Left lung (tissue), 10 donors: Measurements from ENCODE around the gene FOXP2. TPM values are rescaled to one million over a fixed set of nuclear protein-coding genes. Genes with fewer than 3 reads are reported as not detected.

ENCODE experiments used
- ATAC-seq: fragments of 200-7000 bp; cut with Tn5 transposase; one replicate; pipeline ENCODE4 v1.9.1; 2020; ENCODE audit warnings: moderate library complexity
- DNase-seq, 4 donors: peaks; one replicate each; pipeline ENCODE4 v3.0.0-alpha.2; 2013 to 2020
- H3K27ac ChIP-seq, 2 donors: fragments of 200-600 bp; sonication (generic) in 1 of 2; one replicate each; pipeline versions ENCODE4 v1.5.0 to v1.8.0; 2020 to 2021
- H3K27me3 ChIP-seq, 2 donors: fragments of 200-600 bp; sonication (generic) in 1 of 2; one replicate each; pipeline versions ENCODE4 v1.5.0 to v1.8.0; 2020 to 2021
- H3K36me3 ChIP-seq, 2 donors: fragments of 200-600 bp; sonication (generic) in 1 of 2; one replicate each; pipeline versions ENCODE4 v1.5.0 to v1.8.0; 2020 to 2021
- H3K4me1 ChIP-seq, 2 donors: fragments of 200-600 bp; one replicate each; pipeline ENCODE4 v1.8.0; 2021
- H3K4me3 ChIP-seq, 2 donors: fragments of 200-600 bp; sonication (generic) in 1 of 2; one replicate each; pipeline versions ENCODE4 v1.5.0 to v1.8.0; 2020 to 2021; ENCODE audit warnings: mild to moderate bottlenecking in 1 of 2
- H3K9me3 ChIP-seq, 2 donors: fragments of 200-600 bp; sonication (generic) in 1 of 2; one replicate each; pipeline versions ENCODE4 v1.5.0 to v1.8.0; 2020 to 2021
- intact Hi-C, 2 donors: fragments of 100-400 bp; cut with DNase I; formaldehyde crosslinking; loops; one replicate each; pipeline versions ENCODE4 v1.11.2 to v1.14.2; 2022
- polyA plus RNA-seq, 6 donors: library from polyadenylated mRNA; unstranded; fragments of 120-200 nt; gene quantifications; one replicate each; pipeline ENCODE4 v1.2.1, GENCODE V29; 2013; ENCODE audit not compliant: insufficient read length in 6 of 6
- total RNA-seq, 2 donors: library from RNA; stranded (reverse); fragmentation: NEBNext Ultra II Directional; extraction: Animal tissue kit (Norgen Biotek cat#: 25700); gene quantifications; one replicate each; pipeline ENCODE4 v1.2.1, GENCODE V29; 2021
- TF ChIP-seq, protein P1 (sequence below), 2 donors: fragments of 200-600 bp; sonication (generic) in 1 of 2; IDR thresholded peaks; one replicate each; pipeline versions ENCODE4 v1.5.0 to v1.8.0; 2021; ENCODE audit warnings: antibody characterized with exemption in 2 of 2
- donor health status: DM: no; HTN: yes; CAD: no.
- donor health status: DM: no; HTN: no; CAD: no.

The FOXP2 gene
- total and polyA plus RNA-seq, 8 donors = 5.9 to 86.8 (median 50.3) TPM

DNA sequence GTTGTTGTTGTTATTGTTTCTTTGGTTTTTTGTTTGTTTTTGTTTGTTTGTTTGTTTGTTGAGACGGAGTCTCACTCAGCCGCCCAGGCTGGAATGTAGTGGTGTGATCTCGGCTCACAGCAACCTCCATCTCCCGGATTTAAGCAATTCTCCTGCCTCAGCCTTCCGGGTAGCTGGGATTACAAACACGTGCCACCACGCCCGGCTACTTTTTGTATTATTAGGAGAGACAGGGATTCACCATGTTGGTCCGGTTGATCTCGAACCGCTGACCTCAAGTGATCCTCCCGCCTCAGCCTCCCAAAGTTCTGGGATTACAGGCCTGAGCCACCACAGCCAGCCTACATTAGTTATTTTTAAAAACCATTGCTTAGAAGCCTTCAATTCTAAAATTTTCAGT lies 45.0 kb downstream of the FOXP2 start:
- Histone ChIP-seq H3K27me3 (no peaks in the 10 kb centered on the region), H3K4me3 (no peak overlapping the region), H3K9me3 (no peaks in the 10 kb centered on the region), H3K4me1 (no peaks in the 10 kb centered on the region), H3K27ac (no peak overlapping the region), H3K36me3 (no peaks in the 10 kb centered on the region)
- peak in 1 of 4 donors; percentile 18 for DNase-seq
- no peak for ATAC-seq
- TF ChIP-seq, protein P1, sequence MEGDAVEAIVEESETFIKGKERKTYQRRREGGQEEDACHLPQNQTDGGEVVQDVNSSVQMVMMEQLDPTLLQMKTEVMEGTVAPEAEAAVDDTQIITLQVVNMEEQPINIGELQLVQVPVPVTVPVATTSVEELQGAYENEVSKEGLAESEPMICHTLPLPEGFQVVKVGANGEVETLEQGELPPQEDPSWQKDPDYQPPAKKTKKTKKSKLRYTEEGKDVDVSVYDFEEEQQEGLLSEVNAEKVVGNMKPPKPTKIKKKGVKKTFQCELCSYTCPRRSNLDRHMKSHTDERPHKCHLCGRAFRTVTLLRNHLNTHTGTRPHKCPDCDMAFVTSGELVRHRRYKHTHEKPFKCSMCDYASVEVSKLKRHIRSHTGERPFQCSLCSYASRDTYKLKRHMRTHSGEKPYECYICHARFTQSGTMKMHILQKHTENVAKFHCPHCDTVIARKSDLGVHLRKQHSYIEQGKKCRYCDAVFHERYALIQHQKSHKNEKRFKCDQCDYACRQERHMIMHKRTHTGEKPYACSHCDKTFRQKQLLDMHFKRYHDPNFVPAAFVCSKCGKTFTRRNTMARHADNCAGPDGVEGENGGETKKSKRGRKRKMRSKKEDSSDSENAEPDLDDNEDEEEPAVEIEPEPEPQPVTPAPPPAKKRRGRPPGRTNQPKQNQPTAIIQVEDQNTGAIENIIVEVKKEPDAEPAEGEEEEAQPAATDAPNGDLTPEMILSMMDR (IDR thresholded peaks at IDR 0.05) = no peak
- intact Hi-C loops = no loop called here

DNA sequence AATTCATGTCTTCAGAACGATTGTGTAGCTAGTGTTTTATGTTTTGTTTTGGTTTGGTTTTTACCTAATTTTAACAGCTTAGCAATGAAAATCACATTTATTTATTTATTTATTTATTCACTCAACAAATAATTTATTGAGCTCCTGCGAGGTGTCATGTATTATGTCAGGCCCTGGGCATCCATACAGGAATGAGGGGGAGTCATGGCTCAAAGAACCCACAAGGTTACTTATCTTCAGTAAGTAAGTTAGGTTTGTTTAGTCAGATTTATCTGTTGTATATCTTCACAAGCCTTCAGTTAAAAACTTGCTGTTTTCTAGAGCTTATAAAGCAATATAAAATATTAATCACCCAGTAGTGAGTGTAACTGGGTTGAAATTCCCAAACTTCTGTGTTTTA lies 45.4 kb downstream of the FOXP2 start:
- no peaks in the 10 kb centered on the region for H3K4me1 ChIP-seq
- ATAC-seq (no peak), DNase-seq (no peak)
- intact Hi-C loops = no loop called here
- no peak overlapping the region for H3K27ac ChIP-seq
- H3K36me3 ChIP-seq = no peaks in the 10 kb centered on the region
- no peaks in the 10 kb centered on the region for H3K9me3 ChIP-seq
- H3K4me3 ChIP-seq = no peak overlapping the region
- no peaks in the 10 kb centered on the region for H3K27me3 ChIP-seq
- TF ChIP-seq, protein P1 (IDR thresholded peaks at IDR 0.05) = no peak

DNA sequence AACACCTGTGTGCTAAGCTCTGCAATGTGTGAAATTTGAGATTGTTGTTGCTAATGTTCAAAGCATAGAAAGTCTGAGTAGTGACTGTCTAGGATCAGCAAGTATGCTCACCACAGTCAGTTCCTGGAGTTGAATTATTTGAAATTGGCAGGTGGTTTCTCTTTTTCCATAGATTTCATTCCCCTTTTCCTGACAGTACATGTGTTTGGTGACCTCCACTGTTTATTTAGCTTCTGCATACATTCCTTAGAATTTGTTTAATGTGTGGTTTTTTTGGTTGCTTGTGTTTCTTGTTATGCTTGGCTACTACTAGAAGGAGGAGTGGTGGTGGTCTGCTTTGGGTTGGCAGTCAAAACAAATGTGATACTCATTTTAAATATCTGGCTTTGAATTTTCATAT lies 52.3 kb downstream of the FOXP2 start:
- intact Hi-C loops = no loop called here
- H3K27me3 ChIP-seq = no peaks in the 10 kb centered on the region

DNA sequence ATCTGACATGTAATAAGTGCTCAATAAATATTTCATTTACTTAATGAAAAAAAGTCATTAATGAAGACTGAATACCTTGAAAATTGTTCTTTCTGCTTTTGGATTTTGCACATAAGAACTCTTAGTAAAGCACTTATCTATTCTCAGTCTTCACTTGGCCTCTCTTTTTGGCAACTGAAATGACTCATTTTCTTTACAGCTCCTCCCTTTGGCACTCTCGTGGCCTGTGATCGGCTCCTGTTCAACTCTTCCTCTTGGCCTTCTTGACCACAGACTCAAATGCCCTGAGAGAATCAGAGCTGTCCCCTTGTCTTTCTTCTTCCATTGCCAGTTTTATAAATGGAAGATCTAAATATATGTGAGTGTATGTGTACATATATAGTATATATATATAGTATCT lies 54.2 kb downstream of the FOXP2 start:
- TF ChIP-seq, protein P1 (IDR thresholded peaks at IDR 0.05) = no peak
- Histone ChIP-seq H3K4me1 (no peaks in the 10 kb centered on the region), H3K4me3 (no peak overlapping the region), H3K27me3 (no peaks in the 10 kb centered on the region), H3K36me3 (no peaks in the 10 kb centered on the region), H3K27ac (no peak overlapping the region), H3K9me3 (no peaks in the 10 kb centered on the region)
- ATAC-seq (no peak), DNase-seq (no peak)
- intact Hi-C loops = no loop called here

More for the DNA sequence above, 52.3 kb downstream of the FOXP2 start:
- H3K27ac ChIP-seq = no peak overlapping the region
- no peaks in the 10 kb centered on the region for H3K36me3 ChIP-seq
- H3K4me1 ChIP-seq = no peaks in the 10 kb centered on the region
- ATAC-seq (no peak), DNase-seq (no peak)
- no peak overlapping the region for H3K4me3 ChIP-seq
- no peaks in the 10 kb centered on the region for H3K9me3 ChIP-seq
- TF ChIP-seq, protein P1 (IDR thresholded peaks at IDR 0.05) = no peak

DNA sequence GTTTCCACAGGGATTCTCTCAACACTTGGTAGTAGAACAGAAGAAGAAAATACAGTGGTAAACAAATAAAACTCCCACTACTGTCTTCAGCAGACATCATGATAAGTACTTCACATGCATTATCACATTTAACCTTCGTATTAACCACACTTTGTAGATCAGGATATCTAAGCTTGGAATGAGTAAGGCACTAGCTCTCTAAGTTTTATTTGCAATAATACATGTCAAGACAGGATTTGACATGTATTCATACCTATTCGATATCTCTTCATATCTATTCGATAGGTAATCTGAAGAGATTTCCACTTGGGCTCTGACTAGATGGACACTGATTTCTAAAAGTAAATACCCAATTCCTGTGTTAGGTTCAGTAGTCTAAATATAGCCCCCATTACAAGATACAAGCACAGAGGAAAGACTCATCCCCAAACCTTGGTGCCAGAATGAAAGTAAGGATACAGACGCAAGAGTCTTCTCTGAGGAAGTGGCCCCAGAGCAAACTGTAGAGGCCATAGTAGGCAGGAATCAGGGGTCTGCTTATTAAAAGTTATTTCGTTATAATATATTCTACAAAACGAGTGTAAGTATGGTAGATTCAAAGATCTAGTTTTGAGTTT lies 58.4 kb downstream of the FOXP2 start:
- Histone ChIP-seq H3K27me3 (no peaks in the 10 kb centered on the region), H3K36me3 (no peaks in the 10 kb centered on the region), H3K9me3 (peaks cover 0 to 2% of the 10 kb centered on the region in 2 donors), H3K27ac (no peak overlapping the region), H3K4me3 (no peak overlapping the region), H3K4me1 (no peaks in the 10 kb centered on the region)
- TF ChIP-seq, protein P1 (IDR thresholded peaks at IDR 0.05) = no peak
- ATAC-seq = no peak
- intact Hi-C loops = no loop called here
- DNase-seq = no peak
